Naive thymus-derived CD4-positive, alpha-beta T cell (primary cell): Measurements from ENCODE around the gene HNRNPUL1. TPM values are rescaled to one million over a fixed set of nuclear protein-coding genes. Genes with fewer than 3 reads are reported as not detected.

Experiments used
- ATAC-seq: fragments of 150-1000 bp; cut with Tn5 transposase; 2 replicates; pipeline ENCODE4 v1.10.0; 2021; ENCODE audit warnings: mild to moderate bottlenecking, moderate library complexity
- CTCF ChIA-PET: fragments of 350-600 bp; sonication (Branson Sonifier 250); formaldehyde crosslinking; loops from one replicate; lab custom pipeline; 2021; ENCODE audit warnings: antibody characterized with exemption; lab: Charles Lee
- POLR2A ChIA-PET: fragments of 350-600 bp; sonication (Branson Sonifier 250); formaldehyde crosslinking; loops from one replicate; lab custom pipeline; 2021; ENCODE audit warnings: antibody characterized with exemption, inconsistent platforms; lab: Charles Lee
- DNase-seq, 9 donors: peaks; one replicate each; pipeline versions ENCODE4 v3.0.0 to v3.0.0-alpha.2; 2020 to 2022; ENCODE audit warnings: mixed read lengths in 1 of 9
- H3K27ac ChIP-seq: one replicate; pipeline ENCODE4 v1.7.0; 2013; ENCODE audit warnings: mild to moderate bottlenecking, low read depth, low read length, moderate library complexity
- H3K27me3 ChIP-seq, 2 donors: one replicate each; pipeline ENCODE4 v1.7.0; 2013; ENCODE audit warnings: low read length in 2 of 2, mild to moderate bottlenecking in 2 of 2, moderate library complexity in 2 of 2; ENCODE audit not compliant: control insufficient read depth in 2 of 2, insufficient read depth in 2 of 2
- H3K36me3 ChIP-seq, 3 experiments: 1 replicate in 2 of 3; 2 replicates in 1 of 3; pipeline ENCODE4 v1.7.0; 2013; ENCODE audit warnings: low read length in 3 of 3, mild to moderate bottlenecking in 3 of 3, moderate library complexity in 1 of 3; ENCODE audit not compliant: insufficient read depth in 3 of 3, control insufficient read depth in 2 of 3
- H3K4me1 ChIP-seq, 2 donors: one replicate each; pipeline ENCODE4 v1.7.0; 2013; ENCODE audit warnings: low read length in 2 of 2, mild to moderate bottlenecking in 2 of 2, moderate library complexity in 1 of 2; ENCODE audit not compliant: control insufficient read depth in 2 of 2, insufficient read depth in 2 of 2
- H3K4me3 ChIP-seq: 2 replicates; pipeline ENCODE4 v1.7.0; 2013; ENCODE audit warnings: mild to moderate bottlenecking, low read length
- H3K9me3 ChIP-seq, 3 experiments: 1 replicate in 2 of 3; 2 replicates in 1 of 3; pipeline ENCODE4 v1.7.0; 2013; ENCODE audit warnings: low read length in 3 of 3; ENCODE audit not compliant: control insufficient read depth in 2 of 3
- H3K27ac Mint-ChIP-seq, 9 donors: one replicate each; pipeline ENCODE4 v1.8.0; 2020 to 2022; ENCODE audit warnings: mixed read lengths in 9 of 9, mild to moderate bottlenecking in 8 of 9, moderate library complexity in 5 of 9, inconsistent platforms in 2 of 9
- H3K27me3 Mint-ChIP-seq, 5 donors: one replicate each; pipeline ENCODE4 v1.8.0; 2021 to 2022; ENCODE audit warnings: mixed read lengths in 5 of 5, mild to moderate bottlenecking in 1 of 5
- H3K36me3 Mint-ChIP-seq, 5 donors: one replicate each; pipeline ENCODE4 v1.8.0; 2020 to 2022; ENCODE audit warnings: mixed read lengths in 5 of 5, mild to moderate bottlenecking in 3 of 5, inconsistent platforms in 1 of 5
- H3K4me1 Mint-ChIP-seq, 7 donors: one replicate each; pipeline ENCODE4 v1.8.0; 2020 to 2022; ENCODE audit warnings: mixed read lengths in 7 of 7, mild to moderate bottlenecking in 3 of 7, inconsistent platforms in 1 of 7
- H3K4me3 Mint-ChIP-seq, 10 donors: one replicate each; pipeline ENCODE4 v1.8.0; 2020 to 2022; ENCODE audit warnings: mild to moderate bottlenecking in 10 of 10, mixed read lengths in 10 of 10, moderate library complexity in 6 of 10, inconsistent platforms in 2 of 10
- H3K9me3 Mint-ChIP-seq, 11 donors: one replicate each; pipeline ENCODE4 v1.8.0; 2020 to 2022; ENCODE audit warnings: mixed read lengths in 11 of 11, mild to moderate bottlenecking in 4 of 11, inconsistent platforms in 1 of 11, moderate library complexity in 1 of 11
- intact Hi-C, 2 donors: fragments of 100-400 bp; cut with micrococcal nuclease; formaldehyde crosslinking; loops; one replicate each; pipeline ENCODE4 v1.15.1; 2023
- polyA plus RNA-seq, 2 donors: library from polyadenylated mRNA; unstranded; fragments of 300-500 nt; fragmentation: Illumina TruSeq; gene quantifications; one replicate each; pipeline ENCODE4 v1.2.3, GENCODE V29; 2021
- total RNA-seq, 6 experiments: library from RNA in 5 of 6; stranded (reverse) in 5 of 6; gene quantifications; 1 replicate in 5 of 6; 2 replicates in 1 of 6; pipeline ENCODE4 v1.2.3 and lab custom pipeline; 2021 to 2026

HNRNPUL1 gene
- total and polyA plus RNA-seq, 7 experiments from 2014 or later, result 51.4 to 319 (median 270) TPM

- Histone ChIP-seq H3K4me1 (peaks cover 81 to 87% of the 10 kb centered on the region in 2 donors), H3K27me3 (no peaks in the 10 kb centered on the region), H3K27ac (peak overlapping the region; percentile 74), H3K36me3 (peaks cover 27 to 82% (median 35%) of the 10 kb centered on the region in 3 experiments), H3K4me3 (no peak overlapping the region), H3K9me3 (no peaks in the 10 kb centered on the region)
- DNase-seq (peak in 7 of 9 donors; percentile 37 to 58 (median 45)), ATAC-seq (peak; percentile 17)
- H3K27ac Mint-ChIP-seq, result peak overlapping the region; percentile 74 to 99 (median 91)
- intact Hi-C loops, result loop anchor here in 1 of 2 donors (1.0 kb wide), 1 partner anchor 8 kb away; no protein-coding TSS in a partner anchor
- no peaks in the 10 kb centered on the region for H3K27me3 Mint-ChIP-seq
- POLR2A ChIA-PET, result interaction anchor here (0.7 to 15.1 kb wide), 3 partner anchors 9 to 52 kb away, joined by 3 to 339 read pairs (median 4); partner anchors contain the start of gene HNRNPUL1
- CTCF ChIA-PET, result no interaction called here
- peaks cover 0 to 4% (median 0%) of the 10 kb centered on the region in 11 donors for H3K9me3 Mint-ChIP-seq
- H3K4me1 Mint-ChIP-seq, result peaks cover 64 to 100% (median 91%) of the 10 kb centered on the region in 7 donors
- peak overlapping the region; percentile 2 to 95 (median 53) for H3K4me3 Mint-ChIP-seq
- H3K36me3 Mint-ChIP-seq, result peaks cover 7 to 74% (median 43%) of the 10 kb centered on the region in 5 donors
These were observed 35.5 kb downstream of the HNRNPUL1 start for GRCh38 chr19:41299755-41300089.

GRCh38 chr19:41300555-41300954 lies 36.4 kb downstream of the HNRNPUL1 start:
- POLR2A ChIA-PET, result interaction anchor here (0.7 to 15.1 kb wide), 8 partner anchors 9 to 861 kb away, joined by 3 to 339 read pairs (median 4); partner anchors contain the start of genes CCDC97, HNRNPUL1 and TMEM91
- Mint-ChIP-seq H3K27ac (peak overlapping the region; percentile 74 to 99 (median 91)), H3K36me3 (peaks cover 4 to 71% (median 36%) of the 10 kb centered on the region in 5 donors), H3K27me3 (no peaks in the 10 kb centered on the region), H3K9me3 (peaks cover 0 to 3% (median 0%) of the 10 kb centered on the region in 11 donors), H3K4me3 (peak overlapping the region; percentile 1 to 95 (median 56)), H3K4me1 (peaks cover 67 to 100% (median 91%) of the 10 kb centered on the region in 7 donors)
- H3K27me3 ChIP-seq, result no peaks in the 10 kb centered on the region
- H3K4me1 ChIP-seq, result peaks cover 89 to 96% of the 10 kb centered on the region in 2 donors
- no peaks in the 10 kb centered on the region for H3K9me3 ChIP-seq
- H3K27ac ChIP-seq, result peak overlapping the region; percentile 74
- intact Hi-C loops, result no loop called here
- DNase-seq (no peak), ATAC-seq (no peak)
- no peak overlapping the region for H3K4me3 ChIP-seq
- CTCF ChIA-PET, result no interaction called here
- peaks cover 25 to 82% (median 34%) of the 10 kb centered on the region in 3 experiments for H3K36me3 ChIP-seq

GRCh38 chr19:41302624-41303351 lies 38.6 kb downstream of the HNRNPUL1 start:
- Histone ChIP-seq H3K27ac (peak overlapping the region; percentile 74), H3K27me3 (no peaks in the 10 kb centered on the region), H3K9me3 (no peaks in the 10 kb centered on the region), H3K36me3 (peaks cover 14 to 70% (median 27%) of the 10 kb centered on the region in 3 experiments), H3K4me3 (peak overlapping the region; percentile 21), H3K4me1 (peaks cover 95 to 97% of the 10 kb centered on the region in 2 donors)
- intact Hi-C loops, result no loop called here
- H3K9me3 Mint-ChIP-seq, result peaks cover 0 to 3% (median 0%) of the 10 kb centered on the region in 11 donors
- peak overlapping the region; percentile 89 to 99 (median 98) for H3K27ac Mint-ChIP-seq
- CTCF ChIA-PET, result interaction anchor here (0.6 to 1.6 kb wide), 5 partner anchors 37 to 77 kb away, joined by 3 to 5 read pairs (median 4); no protein-coding TSS in a partner anchor
- ATAC-seq, result peak; percentile 61
- H3K27me3 Mint-ChIP-seq, result no peaks in the 10 kb centered on the region
- POLR2A ChIA-PET, result interaction anchor here (0.9 to 15.1 kb wide), 8 partner anchors 9 to 332 kb away, joined by 4 to 339 read pairs (median 6); partner anchors contain the start of genes HNRNPUL1 and TGFB1
- DNase-seq, result peak in 8 of 9 donors; percentile 35 to 74 (median 50)
- H3K4me1 Mint-ChIP-seq, result peaks cover 68 to 100% (median 89%) of the 10 kb centered on the region in 7 donors
- H3K36me3 Mint-ChIP-seq, result peaks cover 4 to 68% (median 26%) of the 10 kb centered on the region in 5 donors
- peak overlapping the region; percentile 65 to 95 (median 78) for H3K4me3 Mint-ChIP-seq

GRCh38 chr19:41303954-41304353 lies 39.8 kb downstream of the HNRNPUL1 start:
- Mint-ChIP-seq H3K4me3 (peak overlapping the region; percentile 25 to 95 (median 72)), H3K4me1 (peaks cover 68 to 100% (median 88%) of the 10 kb centered on the region in 7 donors), H3K27me3 (no peaks in the 10 kb centered on the region), H3K9me3 (peaks cover 0 to 3% (median 0%) of the 10 kb centered on the region in 11 donors), H3K36me3 (peaks cover 4 to 62% (median 26%) of the 10 kb centered on the region in 5 donors), H3K27ac (peak overlapping the region; percentile 89 to 99 (median 98))
- Histone ChIP-seq H3K27me3 (no peaks in the 10 kb centered on the region), H3K27ac (peak overlapping the region; percentile 74), H3K36me3 (peaks cover 14 to 59% (median 26%) of the 10 kb centered on the region in 3 experiments), H3K4me3 (peak overlapping the region; percentile 19), H3K4me1 (peaks cover 97% of the 10 kb centered on the region in 2 donors), H3K9me3 (no peaks in the 10 kb centered on the region)
- POLR2A ChIA-PET, result interaction anchor here (0.9 to 15.1 kb wide), 7 partner anchors 9 to 243 kb away, joined by 3 to 339 read pairs (median 32); partner anchors contain the start of genes HNRNPUL1 and TGFB1
- DNase-seq (peak in 3 of 9 donors; percentile 19 to 30 (median 28)), ATAC-seq (no peak)
- CTCF ChIA-PET, result interaction anchor here (0.5 to 7.2 kb wide), 6 partner anchors 38 to 291 kb away, joined by 3 to 78 read pairs (median 4); partner anchors contain the start of gene HNRNPUL1
- intact Hi-C loops, result no loop called here

- Mint-ChIP-seq H3K27me3 (no peaks in the 10 kb centered on the region), H3K9me3 (peaks cover 0 to 4% (median 0%) of the 10 kb centered on the region in 11 donors), H3K27ac (peak overlapping the region; percentile 89 to 99 (median 98)), H3K36me3 (peaks cover 4 to 59% (median 23%) of the 10 kb centered on the region in 5 donors), H3K4me3 (peak overlapping the region in 9 of 10 donors; percentile 21 to 95 (median 45)), H3K4me1 (peaks cover 65 to 97% (median 83%) of the 10 kb centered on the region in 7 donors)
- CTCF ChIA-PET, result interaction anchor here (0.7 to 7.2 kb wide), 5 partner anchors 11 to 101 kb away, joined by 3 to 78 read pairs (median 9); partner anchors contain the start of gene HNRNPUL1
- intact Hi-C loops, result loop anchor here (5.0 kb wide), 5 partner anchors 178 to 588 kb away; partner anchors contain the start of genes COQ8B (in 1 of the 2) and ITPKC (in 1 of the 2)
- H3K27me3 ChIP-seq, result no peaks in the 10 kb centered on the region
- no peaks in the 10 kb centered on the region for H3K9me3 ChIP-seq
- no peak for DNase-seq
- POLR2A ChIA-PET, result interaction anchor here (0.6 to 15.1 kb wide), 10 partner anchors 11 to 506 kb away, joined by 3 to 339 read pairs (median 4); partner anchors contain the start of genes EGLN2, HNRNPUL1 and TGFB1
- H3K36me3 ChIP-seq, result peaks cover 14 to 57% (median 21%) of the 10 kb centered on the region in 3 experiments
- ATAC-seq, result no peak
- no peak overlapping the region for H3K4me3 ChIP-seq
- peaks cover 93 to 94% of the 10 kb centered on the region in 2 donors for H3K4me1 ChIP-seq
- H3K27ac ChIP-seq, result peak overlapping the region; percentile 74
These were observed 40.7 kb downstream of the HNRNPUL1 start for GRCh38 chr19:41304706-41305483.
